Fibroblast of villous mesenchyme (primary cell): ENCODE measurements around the gene PEA15. TPM values are rescaled to one million over a fixed set of nuclear protein-coding genes. Genes with fewer than 3 reads are reported as not detected.

ENCODE experiments used
- DNase-seq: peaks from one replicate; pipeline ENCODE4 v3.0.0-alpha.2; 2010; ENCODE audit warnings: low read depth
- H3K4me3 ChIP-seq: 2 replicates; pipeline ENCODE4 v1.5.1; 2011; ENCODE audit warnings: low read depth, mild to moderate bottlenecking, low read length
- total RNA-seq: library from RNA; depleted of rRNA; stranded (reverse); fragments of >200 nt; gene quantifications from 2 replicates; pipeline ENCODE4 v1.2.3, GENCODE V29; 2012
- TF ChIP-seq, protein P1 (sequence below): IDR thresholded peaks from 2 replicates; pipeline ENCODE4 v1.5.1; 2012; ENCODE audit warnings: low read depth, mild to moderate bottlenecking, low read length; ENCODE audit not compliant: insufficient read depth

The PEA15 gene, protein sequence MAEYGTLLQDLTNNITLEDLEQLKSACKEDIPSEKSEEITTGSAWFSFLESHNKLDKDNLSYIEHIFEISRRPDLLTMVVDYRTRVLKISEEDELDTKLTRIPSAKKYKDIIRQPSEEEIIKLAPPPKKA
- total RNA-seq = 118 and 138 TPM in 2 replicates

DNA sequence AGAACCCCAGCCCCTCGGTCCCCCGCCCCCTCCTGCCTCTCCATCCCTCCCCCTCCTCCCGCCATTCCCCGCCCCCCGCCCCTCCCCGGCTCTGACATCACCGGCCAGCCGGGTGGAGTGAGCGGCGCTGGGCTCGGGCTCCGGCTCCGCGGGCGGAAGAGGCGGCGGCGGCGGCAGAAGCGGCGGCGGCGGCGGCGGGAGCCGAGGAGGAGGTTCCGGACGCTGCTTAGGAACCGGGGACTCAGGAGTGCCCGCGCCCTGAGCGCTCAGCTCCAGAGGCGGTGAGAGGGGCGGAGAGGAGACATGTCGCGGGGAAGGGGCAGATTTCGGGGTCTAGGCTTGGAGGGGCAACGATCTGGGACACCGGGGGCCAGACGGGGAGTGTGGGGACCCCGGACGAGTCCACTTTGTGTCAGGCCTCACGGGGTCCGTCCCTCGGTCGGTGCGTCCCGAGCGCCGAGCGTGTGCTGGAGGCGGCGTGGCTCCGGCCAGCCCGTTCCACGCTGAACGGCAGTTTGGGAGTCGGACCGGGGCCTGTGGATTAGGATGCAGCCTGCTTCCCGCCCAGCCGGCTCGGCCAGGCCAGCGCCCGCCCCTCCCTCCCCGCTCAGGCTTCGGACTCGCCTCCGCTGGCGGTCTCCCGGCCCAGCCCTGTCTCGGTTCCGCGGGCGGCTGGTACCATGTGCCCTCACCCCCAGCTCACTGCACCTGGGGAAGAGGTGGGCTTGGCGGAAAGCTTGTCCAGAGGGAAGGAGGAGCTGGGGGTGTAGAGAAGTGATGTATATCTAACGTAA lies at the start of gene PEA15:
PEA15 (plus strand) TSS at position 143 of the 794 bp plus-strand sequence. CDS start 6,161 bp downstream, outside the sequence.
- H3K4me3 ChIP-seq = peak within 1 kb of the TSS; percentile 94
- TF ChIP-seq, protein P1, sequence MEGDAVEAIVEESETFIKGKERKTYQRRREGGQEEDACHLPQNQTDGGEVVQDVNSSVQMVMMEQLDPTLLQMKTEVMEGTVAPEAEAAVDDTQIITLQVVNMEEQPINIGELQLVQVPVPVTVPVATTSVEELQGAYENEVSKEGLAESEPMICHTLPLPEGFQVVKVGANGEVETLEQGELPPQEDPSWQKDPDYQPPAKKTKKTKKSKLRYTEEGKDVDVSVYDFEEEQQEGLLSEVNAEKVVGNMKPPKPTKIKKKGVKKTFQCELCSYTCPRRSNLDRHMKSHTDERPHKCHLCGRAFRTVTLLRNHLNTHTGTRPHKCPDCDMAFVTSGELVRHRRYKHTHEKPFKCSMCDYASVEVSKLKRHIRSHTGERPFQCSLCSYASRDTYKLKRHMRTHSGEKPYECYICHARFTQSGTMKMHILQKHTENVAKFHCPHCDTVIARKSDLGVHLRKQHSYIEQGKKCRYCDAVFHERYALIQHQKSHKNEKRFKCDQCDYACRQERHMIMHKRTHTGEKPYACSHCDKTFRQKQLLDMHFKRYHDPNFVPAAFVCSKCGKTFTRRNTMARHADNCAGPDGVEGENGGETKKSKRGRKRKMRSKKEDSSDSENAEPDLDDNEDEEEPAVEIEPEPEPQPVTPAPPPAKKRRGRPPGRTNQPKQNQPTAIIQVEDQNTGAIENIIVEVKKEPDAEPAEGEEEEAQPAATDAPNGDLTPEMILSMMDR = no peak
- DNase-seq = peak; percentile 62

DNA sequence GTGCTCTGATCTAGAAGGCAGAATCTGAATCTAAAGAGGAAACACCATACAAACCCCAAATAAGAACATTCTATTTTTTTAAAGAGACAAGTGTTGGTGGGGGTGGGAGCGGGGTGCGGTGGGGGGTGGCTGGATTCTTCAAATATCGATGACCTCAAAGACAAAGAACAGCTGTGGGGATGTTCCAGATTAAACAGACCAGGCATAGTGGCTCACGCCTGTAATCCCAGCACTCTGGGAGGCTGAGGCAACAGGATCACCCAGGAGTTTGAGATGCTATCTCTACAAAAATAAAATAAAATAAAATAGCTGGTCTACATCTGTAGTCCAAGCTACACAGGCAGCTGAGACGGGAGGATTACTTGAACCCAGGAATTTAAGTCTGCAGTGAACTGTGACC lies 48.8 kb upstream of the PEA15 start:
- TF ChIP-seq, protein P1 = no peak

DNA sequence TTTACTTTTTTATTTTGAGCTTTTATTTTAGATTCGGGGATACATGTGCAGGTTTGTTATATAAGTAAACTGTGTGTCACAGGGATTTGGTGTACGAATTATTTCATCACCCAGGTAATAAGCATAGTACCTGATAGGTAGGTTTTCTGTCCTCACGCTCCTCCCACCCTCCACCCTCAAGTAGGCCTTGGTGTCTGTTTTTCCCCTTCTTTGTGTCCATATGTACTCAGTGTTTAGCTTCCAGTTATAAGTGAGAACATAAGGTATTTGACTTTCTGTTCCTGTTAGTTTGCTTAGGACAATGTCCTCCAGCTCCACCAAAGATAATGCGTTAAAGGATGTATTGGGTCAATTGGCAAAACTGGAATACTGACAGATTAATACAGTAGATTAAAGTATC lies 48.0 kb upstream of the PEA15 start:
- TF ChIP-seq, protein P1 = no peak
- no peak overlapping the region for H3K4me3 ChIP-seq
- DNase-seq = no peak

More for the DNA sequence above, 48.8 kb upstream of the PEA15 start:
- DNase-seq = no peak
- no peak overlapping the region for H3K4me3 ChIP-seq

DNA sequence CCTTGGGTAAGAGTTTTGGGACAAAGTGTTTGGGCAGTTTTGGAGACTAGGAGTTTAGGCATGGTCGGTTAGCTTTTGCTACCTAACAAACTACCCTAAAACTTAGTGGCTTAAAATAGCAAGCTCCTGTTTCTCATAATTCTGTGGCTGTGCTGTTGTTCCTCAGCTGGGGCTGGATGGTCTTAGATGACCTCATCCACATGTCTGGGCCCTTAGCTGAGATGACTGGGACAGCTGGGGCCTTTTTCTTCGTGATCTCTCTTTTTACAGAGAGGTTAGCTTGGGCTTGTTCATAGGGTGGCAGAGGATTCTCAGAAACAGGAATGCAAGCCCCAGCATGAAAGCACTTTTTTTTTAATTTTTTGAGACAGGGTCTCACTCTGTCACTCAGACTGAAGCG lies 47.2 kb upstream of the PEA15 start:
- DNase-seq = no peak
- H3K4me3 ChIP-seq = no peak overlapping the region
- TF ChIP-seq, protein P1 = no peak

DNA sequence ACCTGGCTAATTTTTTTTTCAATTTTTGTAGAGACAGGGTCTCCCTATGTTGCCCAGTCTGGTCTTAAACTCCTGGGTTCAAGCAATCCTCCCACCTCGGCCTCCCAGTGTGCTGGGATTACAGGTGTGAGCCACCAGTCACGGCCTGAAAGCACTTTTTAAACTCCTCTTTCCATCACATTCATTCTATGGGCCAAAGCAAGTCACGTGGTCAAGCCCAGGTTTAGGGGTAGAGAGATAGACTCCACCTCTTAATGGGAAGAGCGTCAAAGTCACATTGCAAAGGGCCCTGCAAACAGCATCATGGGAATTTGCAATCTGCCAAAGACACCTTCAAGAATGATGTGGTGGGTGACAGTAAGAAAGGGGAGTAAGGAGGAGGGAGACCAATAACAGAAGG lies 46.6 kb upstream of the PEA15 start:
- no peak for DNase-seq
- H3K4me3 ChIP-seq = no peak overlapping the region
- TF ChIP-seq, protein P1 = no peak

DNA sequence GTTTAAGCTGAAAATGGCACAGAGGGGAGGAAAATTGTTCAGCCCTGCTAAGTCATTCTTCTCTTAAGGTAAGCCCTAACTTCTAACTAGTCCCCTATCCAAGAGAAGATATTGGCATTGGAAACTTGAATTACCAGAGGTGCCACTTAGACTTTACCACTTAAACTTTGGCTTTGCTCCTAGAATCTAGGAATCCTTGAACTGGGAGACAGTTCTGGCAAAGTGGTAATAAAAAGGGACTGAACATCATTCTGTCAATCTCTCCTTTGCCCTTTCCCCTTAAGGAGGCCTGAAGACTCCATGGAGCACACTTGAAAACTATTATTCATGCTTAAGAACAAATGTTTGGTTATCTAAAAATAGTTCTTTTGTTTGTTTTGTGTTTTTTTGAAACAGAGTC lies 45.3 kb upstream of the PEA15 start:
- DNase-seq = no peak
- TF ChIP-seq, protein P1 = no peak
- no peak overlapping the region for H3K4me3 ChIP-seq
